GM23338 (cell line): ENCODE data around the gene PCDHA5. TPM values are rescaled to one million over a fixed set of nuclear protein-coding genes. Genes with fewer than 3 reads are reported as not detected.

Experiments used
- ATAC-seq: fragments of 200-7000 bp; cut with Tn5 transposase; 3 replicates; pipeline ENCODE4 v1.9.1; 2020
- DNase-seq: peaks from one replicate; pipeline ENCODE4 v3.0.0-alpha.2; 2015; ENCODE audit warnings: low spot score
- H2AFZ ChIP-seq: fragments of 200-600 bp; sonication (generic); 2 replicates; pipeline ENCODE4 v1.8.0; 2016; ENCODE audit warnings: antibody characterized with exemption, mild to moderate bottlenecking, moderate library complexity
- H3F3A ChIP-seq: fragments of 200-600 bp; sonication (generic); replicated peaks from 2 replicates; pipeline ENCODE4 v1.8.0; 2017; ENCODE audit warnings: antibody characterized with exemption, mixed run types, low read depth
- H3K27ac ChIP-seq: fragments of 200-600 bp; sonication (generic); 2 replicates; pipeline ENCODE4 v1.6.1; 2016; ENCODE audit warnings: low read depth
- H3K27me3 ChIP-seq: fragments of 200-600 bp; sonication (generic); 2 replicates; pipeline ENCODE4 v1.8.0; 2016; ENCODE audit warnings: mild to moderate bottlenecking, mixed run types, moderate library complexity; ENCODE audit not compliant: insufficient read depth
- H3K36me3 ChIP-seq: fragments of 200-600 bp; sonication (generic); 2 replicates; pipeline ENCODE4 v1.8.0; 2016; ENCODE audit warnings: mild to moderate bottlenecking; ENCODE audit not compliant: insufficient read depth
- H3K4me1 ChIP-seq: fragments of 200-600 bp; sonication (generic); 2 replicates; pipeline ENCODE4 v1.8.0; 2016; ENCODE audit warnings: mild to moderate bottlenecking, moderate library complexity; ENCODE audit not compliant: insufficient read depth
- H3K4me2 ChIP-seq: fragments of 200-600 bp; sonication (generic); 2 replicates; pipeline ENCODE4 v1.7.1; 2017; ENCODE audit warnings: mixed run types
- H3K4me3 ChIP-seq: fragments of 200-600 bp; sonication (generic); 2 replicates; pipeline ENCODE4 v1.6.1; 2016; ENCODE audit warnings: mixed run types
- H3K79me2 ChIP-seq: fragments of 200-600 bp; sonication (generic); replicated peaks from 2 replicates; pipeline ENCODE4 v1.8.0; 2017; ENCODE audit warnings: mild to moderate bottlenecking; ENCODE audit not compliant: insufficient read depth
- H3K9me2 ChIP-seq: fragments of 200-600 bp; sonication (generic); 2 replicates; pipeline ENCODE4 v1.8.0; 2017; ENCODE audit not compliant: insufficient read depth
- H4K20me1 ChIP-seq: fragments of 200-600 bp; sonication (generic); replicated peaks from 2 replicates; pipeline ENCODE4 v1.8.0; 2017; ENCODE audit warnings: mild to moderate bottlenecking; ENCODE audit not compliant: insufficient read depth
- H3K27ac Mint-ChIP-seq: 2 replicates; pipeline ENCODE4 v1.8.0; 2020; ENCODE audit warnings: inconsistent platforms, mild to moderate bottlenecking, moderate library complexity, mixed read lengths
- H3K27me3 Mint-ChIP-seq: 3 replicates; pipeline ENCODE4 v1.8.0; 2022; ENCODE audit warnings: low read depth, mild to moderate bottlenecking, moderate library complexity, mixed read lengths, inconsistent platforms; ENCODE audit not compliant: insufficient read depth, poor library complexity
- H3K36me3 Mint-ChIP-seq: 3 replicates; pipeline ENCODE4 v1.8.0; 2021; ENCODE audit warnings: low read depth, mild to moderate bottlenecking, inconsistent platforms, moderate library complexity, mixed read lengths
- H3K4me1 Mint-ChIP-seq: 3 replicates; pipeline ENCODE4 v1.8.0; 2020; ENCODE audit warnings: mild to moderate bottlenecking, inconsistent platforms, mixed read lengths
- H3K4me3 Mint-ChIP-seq: 3 replicates; pipeline ENCODE4 v1.8.0; 2021; ENCODE audit warnings: moderate library complexity, mild to moderate bottlenecking, inconsistent platforms, mixed read lengths
- H3K9me3 Mint-ChIP-seq: 3 replicates; pipeline ENCODE4 v1.8.0; 2020; ENCODE audit warnings: moderate library complexity, mild to moderate bottlenecking, inconsistent platforms, mixed read lengths
- CREB1 ChIP-seq: fragments of 250-450 bp; sonication (Bioruptor Pico); IDR thresholded peaks from 2 replicates; pipeline ENCODE4 v1.5.0; 2020; ENCODE audit warnings: low read depth, mild to moderate bottlenecking, moderate library complexity
- NANOG ChIP-seq: IDR thresholded peaks from 2 replicates; pipeline ENCODE4 v1.6.1; 2016; ENCODE audit warnings: antibody characterized with exemption, borderline replicate concordance
- STAT1 ChIP-seq: IDR thresholded peaks from one replicate; pipeline ENCODE4 v1.6.1; 2016; ENCODE audit warnings: antibody characterized with exemption; ENCODE audit not compliant: unreplicated experiment
- ZNF331 ChIP-seq: fragments of 250-450 bp; sonication (Bioruptor Pico); IDR thresholded peaks from 2 replicates; pipeline ENCODE4 v1.5.0; 2020; ENCODE audit warnings: low read depth, mild to moderate bottlenecking, moderate library complexity
- polyA plus RNA-seq: library from polyadenylated mRNA; unstranded; fragments of >200 nt; fragmentation: Nextera tagmentation; extraction: Ambion mirVana; gene quantifications from 2 replicates; pipeline ENCODE4 v1.2.1, GENCODE V29; 2016
- total RNA-seq: library from RNA; depleted of rRNA; stranded (reverse); fragments of >200 nt; shearing (Covaris generic); gene quantifications from 2 replicates; pipeline ENCODE4 v1.2.3, GENCODE V29; 2014
- TF ChIP-seq, protein P1 (sequence below), 2 experiments: fragments of 200-600 bp in 1 of 2; sonication (generic) in 1 of 2; conservative IDR thresholded peaks; 2 replicates each; pipeline versions ENCODE4 v1.5.1 to v1.6.1; 2016 to 2017; ENCODE audit warnings: antibody characterized with exemption in 2 of 2, low read depth in 2 of 2, mild to moderate bottlenecking in 2 of 2, moderate library complexity in 1 of 2
- TF ChIP-seq, protein P2 (sequence below): fragments of 250-450 bp; sonication (Bioruptor Pico); IDR thresholded peaks from 2 replicates; pipeline ENCODE4 v1.5.0; 2020; ENCODE audit warnings: mild to moderate bottlenecking, moderate library complexity
- TF ChIP-seq, protein P3 (sequence below): IDR thresholded peaks from one replicate; pipeline ENCODE4 v1.6.1; 2018; ENCODE audit warnings: antibody characterized with exemption; ENCODE audit not compliant: unreplicated experiment
- TF ChIP-seq, protein P4 (sequence below): IDR thresholded peaks from 2 replicates; pipeline ENCODE4 v1.6.1; 2016; ENCODE audit warnings: antibody characterized with exemption

Gene PCDHA5
- total and polyA plus RNA-seq, 2 experiments from 2014 or later, result 0.86 to 3.1 TPM

DNA sequence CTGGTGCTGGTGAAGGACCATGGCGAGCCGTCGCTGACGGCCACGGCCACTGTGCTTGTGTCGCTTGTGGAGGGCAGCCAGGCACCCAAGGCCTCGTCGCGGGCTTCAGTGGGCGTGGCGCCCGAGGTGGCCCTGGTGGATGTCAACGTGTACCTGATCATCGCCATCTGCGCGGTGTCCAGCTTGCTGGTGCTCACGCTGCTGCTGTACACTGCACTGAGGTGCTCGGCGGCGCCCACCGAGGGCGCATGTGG lies 36.5 kb downstream of the PCDHA5 start (continued):
- TF ChIP-seq, protein P1, sequence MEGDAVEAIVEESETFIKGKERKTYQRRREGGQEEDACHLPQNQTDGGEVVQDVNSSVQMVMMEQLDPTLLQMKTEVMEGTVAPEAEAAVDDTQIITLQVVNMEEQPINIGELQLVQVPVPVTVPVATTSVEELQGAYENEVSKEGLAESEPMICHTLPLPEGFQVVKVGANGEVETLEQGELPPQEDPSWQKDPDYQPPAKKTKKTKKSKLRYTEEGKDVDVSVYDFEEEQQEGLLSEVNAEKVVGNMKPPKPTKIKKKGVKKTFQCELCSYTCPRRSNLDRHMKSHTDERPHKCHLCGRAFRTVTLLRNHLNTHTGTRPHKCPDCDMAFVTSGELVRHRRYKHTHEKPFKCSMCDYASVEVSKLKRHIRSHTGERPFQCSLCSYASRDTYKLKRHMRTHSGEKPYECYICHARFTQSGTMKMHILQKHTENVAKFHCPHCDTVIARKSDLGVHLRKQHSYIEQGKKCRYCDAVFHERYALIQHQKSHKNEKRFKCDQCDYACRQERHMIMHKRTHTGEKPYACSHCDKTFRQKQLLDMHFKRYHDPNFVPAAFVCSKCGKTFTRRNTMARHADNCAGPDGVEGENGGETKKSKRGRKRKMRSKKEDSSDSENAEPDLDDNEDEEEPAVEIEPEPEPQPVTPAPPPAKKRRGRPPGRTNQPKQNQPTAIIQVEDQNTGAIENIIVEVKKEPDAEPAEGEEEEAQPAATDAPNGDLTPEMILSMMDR (conservative IDR thresholded peaks at IDR 0.05; ENCODE audit: low read depth in 2 of 2), result no peak
- TF ChIP-seq, protein P2, sequence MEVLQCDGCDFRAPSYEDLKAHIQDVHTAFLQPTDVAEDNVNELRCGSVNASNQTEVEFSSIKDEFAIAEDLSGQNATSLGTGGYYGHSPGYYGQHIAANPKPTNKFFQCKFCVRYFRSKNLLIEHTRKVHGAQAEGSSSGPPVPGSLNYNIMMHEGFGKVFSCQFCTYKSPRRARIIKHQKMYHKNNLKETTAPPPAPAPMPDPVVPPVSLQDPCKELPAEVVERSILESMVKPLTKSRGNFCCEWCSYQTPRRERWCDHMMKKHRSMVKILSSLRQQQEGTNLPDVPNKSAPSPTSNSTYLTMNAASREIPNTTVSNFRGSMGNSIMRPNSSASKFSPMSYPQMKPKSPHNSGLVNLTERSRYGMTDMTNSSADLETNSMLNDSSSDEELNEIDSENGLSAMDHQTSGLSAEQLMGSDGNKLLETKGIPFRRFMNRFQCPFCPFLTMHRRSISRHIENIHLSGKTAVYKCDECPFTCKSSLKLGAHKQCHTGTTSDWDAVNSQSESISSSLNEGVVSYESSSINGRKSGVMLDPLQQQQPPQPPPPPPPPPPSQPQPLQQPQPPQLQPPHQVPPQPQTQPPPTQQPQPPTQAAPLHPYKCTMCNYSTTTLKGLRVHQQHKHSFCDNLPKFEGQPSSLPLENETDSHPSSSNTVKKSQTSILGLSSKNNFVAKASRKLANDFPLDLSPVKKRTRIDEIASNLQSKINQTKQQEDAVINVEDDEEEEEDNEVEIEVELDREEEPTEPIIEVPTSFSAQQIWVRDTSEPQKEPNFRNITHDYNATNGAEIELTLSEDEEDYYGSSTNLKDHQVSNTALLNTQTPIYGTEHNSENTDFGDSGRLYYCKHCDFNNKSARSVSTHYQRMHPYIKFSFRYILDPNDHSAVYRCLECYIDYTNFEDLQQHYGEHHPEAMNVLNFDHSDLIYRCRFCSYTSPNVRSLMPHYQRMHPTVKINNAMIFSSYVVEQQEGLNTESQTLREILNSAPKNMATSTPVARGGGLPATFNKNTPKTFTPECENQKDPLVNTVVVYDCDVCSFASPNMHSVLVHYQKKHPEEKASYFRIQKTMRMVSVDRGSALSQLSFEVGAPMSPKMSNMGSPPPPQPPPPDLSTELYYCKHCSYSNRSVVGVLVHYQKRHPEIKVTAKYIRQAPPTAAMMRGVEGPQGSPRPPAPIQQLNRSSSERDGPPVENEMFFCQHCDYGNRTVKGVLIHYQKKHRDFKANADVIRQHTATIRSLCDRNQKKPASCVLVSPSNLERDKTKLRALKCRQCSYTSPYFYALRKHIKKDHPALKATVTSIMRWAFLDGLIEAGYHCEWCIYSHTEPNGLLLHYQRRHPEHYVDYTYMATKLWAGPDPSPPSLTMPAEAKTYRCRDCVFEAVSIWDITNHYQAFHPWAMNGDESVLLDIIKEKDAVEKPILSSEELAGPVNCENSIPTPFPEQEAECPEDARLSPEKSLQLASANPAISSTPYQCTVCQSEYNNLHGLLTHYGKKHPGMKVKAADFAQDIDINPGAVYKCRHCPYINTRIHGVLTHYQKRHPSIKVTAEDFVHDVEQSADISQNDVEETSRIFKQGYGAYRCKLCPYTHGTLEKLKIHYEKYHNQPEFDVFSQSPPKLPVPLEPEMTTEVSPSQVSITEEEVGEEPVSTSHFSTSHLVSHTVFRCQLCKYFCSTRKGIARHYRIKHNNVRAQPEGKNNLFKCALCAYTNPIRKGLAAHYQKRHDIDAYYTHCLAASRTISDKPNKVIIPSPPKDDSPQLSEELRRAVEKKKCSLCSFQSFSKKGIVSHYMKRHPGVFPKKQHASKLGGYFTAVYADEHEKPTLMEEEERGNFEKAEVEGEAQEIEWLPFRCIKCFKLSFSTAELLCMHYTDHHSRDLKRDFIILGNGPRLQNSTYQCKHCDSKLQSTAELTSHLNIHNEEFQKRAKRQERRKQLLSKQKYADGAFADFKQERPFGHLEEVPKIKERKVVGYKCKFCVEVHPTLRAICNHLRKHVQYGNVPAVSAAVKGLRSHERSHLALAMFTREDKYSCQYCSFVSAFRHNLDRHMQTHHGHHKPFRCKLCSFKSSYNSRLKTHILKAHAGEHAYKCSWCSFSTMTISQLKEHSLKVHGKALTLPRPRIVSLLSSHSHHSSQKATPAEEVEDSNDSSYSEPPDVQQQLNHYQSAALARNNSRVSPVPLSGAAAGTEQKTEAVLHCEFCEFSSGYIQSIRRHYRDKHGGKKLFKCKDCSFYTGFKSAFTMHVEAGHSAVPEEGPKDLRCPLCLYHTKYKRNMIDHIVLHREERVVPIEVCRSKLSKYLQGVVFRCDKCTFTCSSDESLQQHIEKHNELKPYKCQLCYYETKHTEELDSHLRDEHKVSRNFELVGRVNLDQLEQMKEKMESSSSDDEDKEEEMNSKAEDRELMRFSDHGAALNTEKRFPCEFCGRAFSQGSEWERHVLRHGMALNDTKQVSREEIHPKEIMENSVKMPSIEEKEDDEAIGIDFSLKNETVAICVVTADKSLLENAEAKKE (CRISPR knock-in tag), result no peak

DNA sequence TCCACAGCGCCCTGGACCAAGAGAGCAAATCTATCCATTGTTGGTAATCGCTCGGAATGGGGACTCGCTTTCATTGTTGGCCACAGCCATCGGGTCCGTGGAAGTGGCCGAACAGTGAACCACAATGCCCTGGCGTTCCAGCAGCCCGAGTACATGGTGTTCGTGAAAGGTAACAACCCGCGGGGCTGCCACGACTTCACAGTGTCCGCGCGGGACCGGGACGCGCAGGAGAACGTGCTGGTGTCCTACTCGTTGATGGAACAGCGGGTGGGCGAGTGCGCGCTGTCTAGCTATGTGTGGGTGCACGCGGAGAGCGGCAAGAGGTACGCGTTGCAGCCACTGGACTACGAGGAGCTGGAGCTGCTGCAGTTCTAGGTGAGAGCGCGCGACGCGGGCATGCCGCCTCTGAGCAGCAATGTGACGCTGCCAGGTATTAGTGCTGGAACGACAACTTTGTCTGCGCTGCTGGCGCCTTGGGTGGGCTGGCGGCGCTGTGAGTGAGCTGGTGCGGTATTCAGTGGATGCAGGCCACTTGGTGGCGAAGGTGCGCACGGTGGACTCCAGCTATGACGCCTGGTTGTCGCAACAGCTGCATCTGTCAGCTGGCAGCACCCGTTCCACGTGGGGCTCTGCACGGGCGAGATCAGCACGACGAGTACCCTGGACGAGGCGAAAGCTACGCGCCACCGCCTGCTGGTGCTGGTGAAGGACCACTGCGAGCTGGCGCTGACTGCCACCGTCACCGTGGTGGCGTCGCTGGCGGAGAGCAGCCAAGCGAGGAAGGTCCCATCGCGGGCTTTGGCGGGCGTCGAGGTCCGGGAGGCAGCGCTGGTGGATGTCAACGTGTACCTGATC lies 41.3 kb downstream of the PCDHA5 start:
- no peaks in the 10 kb centered on the region for H3K27me3 ChIP-seq
- peaks cover 15% of the 10 kb centered on the region for H3K79me2 ChIP-seq
- H3K36me3 ChIP-seq, result no peaks in the 10 kb centered on the region; the same call in 1 of the 2 replicates
- H3K36me3 Mint-ChIP-seq, result peaks cover 51% of the 10 kb centered on the region
- peaks cover 3% of the 10 kb centered on the region for H3K27me3 Mint-ChIP-seq
- H3K27ac Mint-ChIP-seq, result no peak overlapping the region
- ATAC-seq, result no peak
- DNase-seq, result no peak
- no peaks in the 10 kb centered on the region for H3K9me2 ChIP-seq
- H3K4me1 ChIP-seq, result no peaks in the 10 kb centered on the region
- H4K20me1 ChIP-seq, result no peaks in the 10 kb centered on the region; the same call in 1 of the 2 replicates
- H3K4me3 ChIP-seq, result no peak overlapping the region
- no peaks in the 10 kb centered on the region for H3K4me1 Mint-ChIP-seq
- H3F3A ChIP-seq, result no peaks in the 10 kb centered on the region
- no peak overlapping the region for H3K4me2 ChIP-seq
- H2AFZ ChIP-seq, result no peak overlapping the region
- no peak overlapping the region for H3K27ac ChIP-seq
- peaks cover 31% of the 10 kb centered on the region; the same call in 2 of the 3 replicates for H3K9me3 Mint-ChIP-seq
- no peak overlapping the region for H3K4me3 Mint-ChIP-seq
- TF ChIP-seq NANOG (no peak), STAT1 (no peak), ZNF331 (no peak), CREB1 (CRISPR knock-in tag) (no peak)
- TF ChIP-seq, protein P1 (conservative IDR thresholded peaks at IDR 0.05; ENCODE audit: low read depth in 2 of 2), result no peak
- TF ChIP-seq, protein P3, sequence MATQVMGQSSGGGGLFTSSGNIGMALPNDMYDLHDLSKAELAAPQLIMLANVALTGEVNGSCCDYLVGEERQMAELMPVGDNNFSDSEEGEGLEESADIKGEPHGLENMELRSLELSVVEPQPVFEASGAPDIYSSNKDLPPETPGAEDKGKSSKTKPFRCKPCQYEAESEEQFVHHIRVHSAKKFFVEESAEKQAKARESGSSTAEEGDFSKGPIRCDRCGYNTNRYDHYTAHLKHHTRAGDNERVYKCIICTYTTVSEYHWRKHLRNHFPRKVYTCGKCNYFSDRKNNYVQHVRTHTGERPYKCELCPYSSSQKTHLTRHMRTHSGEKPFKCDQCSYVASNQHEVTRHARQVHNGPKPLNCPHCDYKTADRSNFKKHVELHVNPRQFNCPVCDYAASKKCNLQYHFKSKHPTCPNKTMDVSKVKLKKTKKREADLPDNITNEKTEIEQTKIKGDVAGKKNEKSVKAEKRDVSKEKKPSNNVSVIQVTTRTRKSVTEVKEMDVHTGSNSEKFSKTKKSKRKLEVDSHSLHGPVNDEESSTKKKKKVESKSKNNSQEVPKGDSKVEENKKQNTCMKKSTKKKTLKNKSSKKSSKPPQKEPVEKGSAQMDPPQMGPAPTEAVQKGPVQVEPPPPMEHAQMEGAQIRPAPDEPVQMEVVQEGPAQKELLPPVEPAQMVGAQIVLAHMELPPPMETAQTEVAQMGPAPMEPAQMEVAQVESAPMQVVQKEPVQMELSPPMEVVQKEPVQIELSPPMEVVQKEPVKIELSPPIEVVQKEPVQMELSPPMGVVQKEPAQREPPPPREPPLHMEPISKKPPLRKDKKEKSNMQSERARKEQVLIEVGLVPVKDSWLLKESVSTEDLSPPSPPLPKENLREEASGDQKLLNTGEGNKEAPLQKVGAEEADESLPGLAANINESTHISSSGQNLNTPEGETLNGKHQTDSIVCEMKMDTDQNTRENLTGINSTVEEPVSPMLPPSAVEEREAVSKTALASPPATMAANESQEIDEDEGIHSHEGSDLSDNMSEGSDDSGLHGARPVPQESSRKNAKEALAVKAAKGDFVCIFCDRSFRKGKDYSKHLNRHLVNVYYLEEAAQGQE, result no peak
- TF ChIP-seq, protein P4, sequence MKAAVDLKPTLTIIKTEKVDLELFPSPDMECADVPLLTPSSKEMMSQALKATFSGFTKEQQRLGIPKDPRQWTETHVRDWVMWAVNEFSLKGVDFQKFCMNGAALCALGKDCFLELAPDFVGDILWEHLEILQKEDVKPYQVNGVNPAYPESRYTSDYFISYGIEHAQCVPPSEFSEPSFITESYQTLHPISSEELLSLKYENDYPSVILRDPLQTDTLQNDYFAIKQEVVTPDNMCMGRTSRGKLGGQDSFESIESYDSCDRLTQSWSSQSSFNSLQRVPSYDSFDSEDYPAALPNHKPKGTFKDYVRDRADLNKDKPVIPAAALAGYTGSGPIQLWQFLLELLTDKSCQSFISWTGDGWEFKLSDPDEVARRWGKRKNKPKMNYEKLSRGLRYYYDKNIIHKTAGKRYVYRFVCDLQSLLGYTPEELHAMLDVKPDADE, result no peak
